IPS-15b (cell line): ENCODE results near the gene KRT82.

Experiments used
- H3K27me3 ChIP-seq: one replicate; pipeline ENCODE4 v1.6.1; 2013; ENCODE audit warnings: low read length; ENCODE audit not compliant: control insufficient read depth, insufficient read depth
- H3K36me3 ChIP-seq: one replicate; pipeline ENCODE4 v1.6.1; 2013; ENCODE audit warnings: low read length; ENCODE audit not compliant: control insufficient read depth, insufficient read depth
- H3K4me1 ChIP-seq: one replicate; pipeline ENCODE4 v1.6.1; 2013; ENCODE audit warnings: mild to moderate bottlenecking, low read length; ENCODE audit not compliant: control insufficient read depth, insufficient read depth
- H3K4me3 ChIP-seq: one replicate; pipeline ENCODE4 v1.5.1; 2013; ENCODE audit warnings: low read depth, low read length
- H3K9ac ChIP-seq: one replicate; pipeline ENCODE4 v1.6.1; 2013; ENCODE audit warnings: low read depth, mild to moderate bottlenecking, low read length
- H3K9me3 ChIP-seq: one replicate; pipeline ENCODE4 v1.6.1; 2013; ENCODE audit warnings: mild to moderate bottlenecking, low read length; ENCODE audit not compliant: control insufficient read depth, insufficient read depth

KRT82 gene

DNA sequence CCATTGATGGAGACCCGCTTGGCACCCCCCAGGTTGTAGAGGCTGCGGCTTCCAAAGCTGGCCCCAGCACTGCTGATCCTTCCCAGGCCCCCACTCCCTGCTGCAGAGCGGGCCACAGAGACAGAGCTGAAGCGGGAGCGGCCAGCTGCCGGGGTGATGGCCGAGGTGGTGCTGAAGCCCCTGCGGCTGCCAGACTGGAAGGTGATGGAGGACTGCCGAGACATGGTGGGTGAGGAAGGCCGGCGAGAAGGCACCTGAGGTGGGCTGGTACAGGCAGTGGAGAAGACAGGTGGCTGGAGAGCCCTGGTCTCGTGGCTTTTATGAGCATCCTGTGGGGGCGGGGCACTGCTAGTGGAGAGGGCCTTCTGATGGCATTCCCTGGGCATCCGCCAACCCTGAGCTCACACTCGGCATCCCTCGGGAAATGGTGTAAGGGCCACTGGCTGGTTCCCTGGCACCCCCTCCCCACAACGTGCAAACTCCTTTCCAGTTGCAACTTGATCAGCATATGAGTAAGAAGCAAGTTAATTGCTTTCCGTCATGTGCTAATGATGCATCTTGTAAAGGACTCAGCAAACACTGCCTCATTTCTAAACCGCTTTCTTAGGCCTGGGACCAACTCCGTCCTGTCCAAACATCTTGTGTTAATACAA, 28.1 kb upstream of the KRT82 start, which contains the start of gene KRT75:
TSS of gene KRT75 (minus strand) at position 291 of the 653 bp plus-strand sequence. CDS start at position 224, 67 bp downstream.
- no peak within 1 kb of the TSS for H3K4me3 ChIP-seq
- no peaks in the 10 kb centered on the region for H3K27me3 ChIP-seq
- H3K9ac ChIP-seq = no peak within 1 kb of the TSS
- H3K4me1 ChIP-seq = no peaks in the 10 kb centered on the region
- no peaks in the 10 kb centered on the region for H3K9me3 ChIP-seq
- no peaks in the 10 kb centered on the region for H3K36me3 ChIP-seq

GRCh38 chr12:52433501-52434080, 27.5 kb upstream of the KRT82 start:
- H3K9ac ChIP-seq = no peak overlapping the region
- H3K4me1 ChIP-seq = no peaks in the 10 kb centered on the region
- no peaks in the 10 kb centered on the region for H3K36me3 ChIP-seq
- H3K4me3 ChIP-seq = no peak overlapping the region
- no peaks in the 10 kb centered on the region for H3K9me3 ChIP-seq
- H3K27me3 ChIP-seq = no peaks in the 10 kb centered on the region

DNA sequence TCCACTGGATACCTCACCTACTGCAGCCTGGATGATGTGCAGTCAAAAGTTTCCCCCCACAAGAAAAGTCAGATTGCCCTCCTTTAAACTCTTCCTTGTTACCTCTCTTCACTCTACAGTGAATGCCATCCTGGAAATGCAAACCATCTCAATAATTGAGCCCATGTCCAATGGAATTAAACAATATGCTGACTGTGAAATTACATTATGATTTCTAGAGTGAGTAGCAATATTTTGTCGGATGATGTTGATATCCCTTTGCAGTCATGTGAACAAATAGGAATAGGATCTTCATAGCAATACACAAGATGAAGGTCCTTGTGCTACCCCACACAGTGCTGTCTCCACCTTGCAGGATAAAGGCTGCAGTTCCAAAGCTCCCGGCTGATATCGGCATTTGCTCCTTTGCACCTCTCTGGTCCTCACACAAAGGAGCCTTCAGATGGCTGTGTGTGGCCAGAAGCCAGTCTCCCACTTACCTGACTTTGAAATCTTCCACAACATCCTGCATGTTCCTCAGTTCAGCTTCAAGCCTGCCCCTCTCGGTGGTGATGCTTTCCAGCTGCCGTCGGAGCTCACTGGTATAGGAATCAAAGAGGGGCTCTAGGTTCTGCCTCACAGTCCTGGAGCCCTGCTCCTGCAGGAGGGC, 26.5 kb upstream of the KRT82 start:
- no peak overlapping the region for H3K9ac ChIP-seq
- H3K4me1 ChIP-seq = no peaks in the 10 kb centered on the region

DNA sequence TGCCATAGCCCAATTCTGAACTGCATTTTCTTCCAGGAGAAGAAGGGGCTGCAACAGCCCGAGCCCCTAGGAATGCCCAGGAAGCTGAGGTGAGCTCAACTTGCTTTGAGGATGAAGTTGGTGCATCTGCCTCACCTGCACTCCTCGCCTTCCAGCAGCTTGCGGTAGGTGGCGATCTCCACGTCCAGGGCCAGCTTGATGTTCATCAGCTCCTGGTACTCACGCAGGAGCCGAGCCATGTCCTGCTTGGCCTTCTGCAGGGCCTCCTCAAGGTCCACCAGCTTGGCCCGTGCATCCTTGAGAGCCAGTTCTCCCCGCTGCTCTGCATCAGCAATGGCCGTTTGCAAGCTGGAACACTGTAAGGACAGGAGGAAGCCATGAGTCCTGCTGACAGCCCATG, 22.0 kb upstream of the KRT82 start:
- Histone ChIP-seq H3K36me3 (no peaks in the 10 kb centered on the region), H3K27me3 (no peaks in the 10 kb centered on the region), H3K4me3 (no peak overlapping the region), H3K4me1 (no peaks in the 10 kb centered on the region), H3K9ac (no peak overlapping the region), H3K9me3 (no peaks in the 10 kb centered on the region)

More for the DNA sequence above, 26.5 kb upstream of the KRT82 start:
- Histone ChIP-seq H3K27me3 (no peaks in the 10 kb centered on the region), H3K4me3 (no peak overlapping the region), H3K9me3 (no peaks in the 10 kb centered on the region), H3K36me3 (no peaks in the 10 kb centered on the region)

- Histone ChIP-seq H3K9me3 (no peaks in the 10 kb centered on the region), H3K36me3 (no peaks in the 10 kb centered on the region), H3K9ac (no peak overlapping the region), H3K27me3 (no peaks in the 10 kb centered on the region), H3K4me1 (no peaks in the 10 kb centered on the region), H3K4me3 (no peak overlapping the region)
These were observed 20.9 kb upstream of the KRT82 start for GRCh38 chr12:52427083-52427482.

GRCh38 chr12:52426034-52426433, 19.9 kb upstream of the KRT82 start:
- no peaks in the 10 kb centered on the region for H3K36me3 ChIP-seq
- H3K9me3 ChIP-seq = no peaks in the 10 kb centered on the region
- H3K27me3 ChIP-seq = no peaks in the 10 kb centered on the region
- no peak overlapping the region for H3K4me3 ChIP-seq
- H3K9ac ChIP-seq = no peak overlapping the region
- no peaks in the 10 kb centered on the region for H3K4me1 ChIP-seq

DNA sequence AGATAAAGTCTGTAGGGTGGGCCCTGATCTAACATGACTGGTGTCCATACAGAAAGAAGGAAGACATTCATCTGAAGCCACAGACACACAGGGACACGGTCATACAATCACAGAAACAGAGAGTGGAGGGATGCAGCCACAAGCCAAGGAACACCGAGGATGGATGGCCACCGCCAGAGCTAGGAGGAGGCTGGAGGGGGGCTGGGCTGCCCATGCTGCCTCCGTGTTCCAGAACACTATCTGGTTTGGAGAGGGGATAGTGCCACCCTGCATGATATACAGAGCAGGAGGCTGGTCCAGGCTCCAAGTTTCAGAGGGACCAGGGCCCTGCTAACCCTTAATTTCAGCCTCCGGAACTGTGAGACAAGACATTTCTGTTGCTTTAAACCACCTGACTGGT, 19.3 kb upstream of the KRT82 start:
- Histone ChIP-seq H3K4me3 (no peak overlapping the region), H3K9ac (no peak overlapping the region), H3K4me1 (no peaks in the 10 kb centered on the region), H3K27me3 (no peaks in the 10 kb centered on the region), H3K36me3 (no peaks in the 10 kb centered on the region), H3K9me3 (no peaks in the 10 kb centered on the region)

DNA sequence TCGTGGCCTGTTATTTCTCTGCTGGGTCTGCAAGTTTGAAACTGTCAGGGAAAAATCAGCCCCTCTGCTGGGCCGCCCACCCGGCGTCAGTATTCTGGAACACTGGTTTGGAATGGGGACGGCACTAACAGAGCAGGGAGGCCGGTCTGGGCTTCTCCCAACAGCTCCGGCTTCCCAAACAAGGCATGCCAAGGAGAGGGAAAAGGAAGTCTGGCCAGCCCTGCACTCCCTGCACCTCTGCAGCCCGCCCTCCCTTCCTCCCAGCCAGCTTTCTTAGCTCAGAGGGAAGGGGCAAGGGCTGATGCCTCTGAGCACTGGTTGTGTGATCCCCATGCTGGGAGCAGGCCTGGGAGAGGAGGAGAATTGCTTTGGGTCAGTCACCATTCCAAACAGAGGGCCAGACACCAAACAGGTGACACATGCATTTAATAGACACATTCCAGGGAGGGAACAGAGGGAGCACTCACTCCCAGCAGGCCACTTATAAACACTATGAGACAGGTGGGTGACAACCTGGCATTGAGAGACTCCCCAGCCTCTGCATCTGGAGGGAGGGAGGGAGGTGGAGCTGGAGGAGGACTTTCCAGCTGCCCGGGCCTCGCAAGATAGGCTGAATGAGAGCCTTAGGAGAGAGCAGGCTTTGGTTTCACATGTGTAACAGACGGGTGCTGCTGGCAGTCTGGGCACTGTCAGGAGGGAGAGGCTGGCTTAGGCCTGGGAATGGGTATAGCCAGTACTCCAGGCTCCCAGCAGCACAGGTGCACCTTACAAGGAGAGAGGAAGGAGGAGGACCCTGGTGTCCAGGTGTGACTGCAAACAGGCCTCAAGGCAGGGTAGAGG, 17.7 kb upstream of the KRT82 start:
- H3K9ac ChIP-seq = no peak overlapping the region
- no peaks in the 10 kb centered on the region for H3K36me3 ChIP-seq
- no peaks in the 10 kb centered on the region for H3K4me1 ChIP-seq
- H3K4me3 ChIP-seq = no peak overlapping the region
- no peaks in the 10 kb centered on the region for H3K27me3 ChIP-seq
- no peaks in the 10 kb centered on the region for H3K9me3 ChIP-seq

GRCh38 chr12:52423035-52423434, 16.9 kb upstream of the KRT82 start:
- H3K4me1 ChIP-seq = no peaks in the 10 kb centered on the region
- no peaks in the 10 kb centered on the region for H3K27me3 ChIP-seq
- no peak overlapping the region for H3K4me3 ChIP-seq

GRCh38 chr12:52419656-52420055, 13.5 kb upstream of the KRT82 start:
- H3K4me1 ChIP-seq = no peaks in the 10 kb centered on the region
- no peaks in the 10 kb centered on the region for H3K9me3 ChIP-seq
- H3K4me3 ChIP-seq = no peak overlapping the region
- H3K9ac ChIP-seq = no peak overlapping the region
- H3K36me3 ChIP-seq = no peaks in the 10 kb centered on the region
- H3K27me3 ChIP-seq = no peaks in the 10 kb centered on the region

More at GRCh38 chr12:52423035-52423434, 16.9 kb upstream of the KRT82 start:
- Histone ChIP-seq H3K9ac (no peak overlapping the region), H3K9me3 (no peaks in the 10 kb centered on the region), H3K36me3 (no peaks in the 10 kb centered on the region)

- no peaks in the 10 kb centered on the region for H3K9me3 ChIP-seq
- no peak overlapping the region for H3K4me3 ChIP-seq
- no peaks in the 10 kb centered on the region for H3K4me1 ChIP-seq
- no peak overlapping the region for H3K9ac ChIP-seq
- H3K36me3 ChIP-seq = no peaks in the 10 kb centered on the region
- H3K27me3 ChIP-seq = no peaks in the 10 kb centered on the region
These were observed 12.5 kb upstream of the KRT82 start for GRCh38 chr12:52418576-52419110.
